ENCODE results near the gene HIVEP3.

DNA sequence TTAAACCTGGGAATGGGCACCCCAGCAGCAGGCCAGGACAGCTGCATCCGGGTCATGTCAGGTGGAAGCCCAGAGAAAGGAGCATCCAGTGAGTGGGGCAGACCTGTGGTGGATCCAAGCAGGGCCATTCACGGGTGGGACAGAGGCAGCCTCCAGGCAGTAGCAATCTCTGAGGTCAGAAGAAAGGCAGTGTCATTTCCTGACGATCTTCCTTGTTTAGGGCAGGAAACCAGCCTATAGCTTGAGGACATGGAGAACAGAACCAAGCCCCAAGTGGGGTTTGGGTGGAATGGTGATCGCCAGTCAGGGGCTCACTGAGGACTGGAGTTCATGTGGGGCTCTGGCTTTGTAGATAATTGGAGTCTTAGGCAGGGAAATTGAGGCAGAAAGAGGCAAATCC lies 209.4 kb downstream of the HIVEP3 start:
- no peak for TF ChIP-seq POLR2AphosphoS5 (IDR thresholded peaks at IDR 0.05; ENCODE audit: low read depth, low read length)
- TF ChIP-seq, protein P1, sequence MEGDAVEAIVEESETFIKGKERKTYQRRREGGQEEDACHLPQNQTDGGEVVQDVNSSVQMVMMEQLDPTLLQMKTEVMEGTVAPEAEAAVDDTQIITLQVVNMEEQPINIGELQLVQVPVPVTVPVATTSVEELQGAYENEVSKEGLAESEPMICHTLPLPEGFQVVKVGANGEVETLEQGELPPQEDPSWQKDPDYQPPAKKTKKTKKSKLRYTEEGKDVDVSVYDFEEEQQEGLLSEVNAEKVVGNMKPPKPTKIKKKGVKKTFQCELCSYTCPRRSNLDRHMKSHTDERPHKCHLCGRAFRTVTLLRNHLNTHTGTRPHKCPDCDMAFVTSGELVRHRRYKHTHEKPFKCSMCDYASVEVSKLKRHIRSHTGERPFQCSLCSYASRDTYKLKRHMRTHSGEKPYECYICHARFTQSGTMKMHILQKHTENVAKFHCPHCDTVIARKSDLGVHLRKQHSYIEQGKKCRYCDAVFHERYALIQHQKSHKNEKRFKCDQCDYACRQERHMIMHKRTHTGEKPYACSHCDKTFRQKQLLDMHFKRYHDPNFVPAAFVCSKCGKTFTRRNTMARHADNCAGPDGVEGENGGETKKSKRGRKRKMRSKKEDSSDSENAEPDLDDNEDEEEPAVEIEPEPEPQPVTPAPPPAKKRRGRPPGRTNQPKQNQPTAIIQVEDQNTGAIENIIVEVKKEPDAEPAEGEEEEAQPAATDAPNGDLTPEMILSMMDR (IDR thresholded peaks at IDR 0.05), result no peak
- no peak for TF ChIP-seq TCF7L2 (IDR thresholded peaks at IDR 0.05; ENCODE audit: low read depth, low read length)

All from Panc1 (cell line).